Measurements from ENCODE around the gene ORM1. TPM values are rescaled to one million over a fixed set of nuclear protein-coding genes. Genes with fewer than 3 reads are reported as not detected.
A peak's percentile ranks its signal among the peaks of the same experiment; 100 is the strongest.

ORM1 gene
- total and polyA plus RNA-seq, 2 of the 8 experiments (the other 6 are each of a cell fraction or from before 2014, with no cell fraction given): 0.32 TPM; not detected in 1

DNA sequence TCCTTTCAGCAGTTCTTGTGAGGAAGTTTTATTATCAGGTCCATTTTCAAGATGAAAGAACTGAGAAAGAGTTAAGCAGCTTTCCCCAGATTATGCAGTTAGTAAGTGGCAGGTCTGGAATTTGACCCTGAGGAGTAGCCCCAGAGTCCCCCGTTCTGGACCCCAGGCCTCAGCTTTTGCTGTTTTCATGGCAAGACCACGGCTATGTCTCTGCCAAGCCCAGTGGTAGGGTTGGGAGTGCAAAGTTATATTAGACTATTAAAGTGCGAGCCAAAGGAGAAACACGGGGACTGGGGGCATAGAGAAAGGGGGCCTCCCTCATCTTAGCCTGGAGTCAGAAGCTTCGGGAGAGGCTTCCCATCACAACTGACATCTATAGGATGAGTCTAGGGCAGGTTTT, 19.3 kb upstream of the ORM1 start:
- Histone ChIP-seq H3K79me1 (ENCODE audit: low read depth, low read length) (no peaks in the 10 kb centered on the region), H3K4me2 (ENCODE audit: insufficient read depth in 1 of 2, low read depth in 2 of 2, low read length in 2 of 2) (no peak overlapping the region), H3K18ac (ENCODE audit: extremely low read depth, low read length) (no peak overlapping the region), H3K36me3 (ENCODE audit: control insufficient read depth in 2 of 4, insufficient read depth in 4 of 4, low read length in 3 of 4) (no peaks in the 10 kb centered on the region; a peak in 3 of 8 replicates), H4K8ac (ENCODE audit: extremely low read depth, insufficient read depth, low read length) (no peak overlapping the region), H2BK20ac (ENCODE audit: low read length) (no peak overlapping the region), H4K5ac (ENCODE audit: insufficient read length, low read depth, low read length) (no peak overlapping the region), H3K56ac (replicated peaks; ENCODE audit: insufficient read length, low read depth, low read length) (no peak overlapping the region), H2AK5ac (ENCODE audit: low read depth, low read length) (no peak overlapping the region), H4K20me1 (replicated peaks in 1 of 2; ENCODE audit: control insufficient read depth in 1 of 2, insufficient read depth in 2 of 2, low read length in 2 of 2) (peaks cover 0 to 1% of the 10 kb centered on the region in 2 experiments), H3K9ac (replicated peaks in 1 of 4; ENCODE audit: extremely low read depth in 1 of 4, low read depth in 3 of 4, low read length in 3 of 4) (no peak overlapping the region), H2BK12ac (ENCODE audit: low read depth, low read length) (no peak overlapping the region), H3K4me3 (ENCODE audit: extremely low read depth in 1 of 4, insufficient read depth in 2 of 4, low read depth in 3 of 4, low read length in 4 of 4) (no peak overlapping the region), H2BK15ac (ENCODE audit: low read length) (no peak overlapping the region), H2AFZ (ENCODE audit: low read length) (no peak overlapping the region), H3K79me2 (ENCODE audit: control insufficient read depth in 1 of 2, insufficient read depth in 2 of 2, low read length in 2 of 2) (no peaks in the 10 kb centered on the region), H3K14ac (ENCODE audit: insufficient read length) (no peak overlapping the region), H3K4me1 (replicated peaks in 1 of 4; ENCODE audit: control insufficient read depth in 3 of 4, insufficient read depth in 4 of 4, low read length in 3 of 4) (no peaks in the 10 kb centered on the region; a peak in 2 of 7 replicates), H3K4ac (replicated peaks; ENCODE audit: insufficient read length, low read depth, low read length) (no peak overlapping the region), H3K23me2 (ENCODE audit: low read depth, low read length) (no peaks in the 10 kb centered on the region), H3K27me3 (replicated peaks in 1 of 4; ENCODE audit: control insufficient read depth in 3 of 4, extremely low read depth in 1 of 4, insufficient read depth in 3 of 4, low read length in 3 of 4) (no peaks in the 10 kb centered on the region), H2BK5ac (ENCODE audit: low read depth, low read length) (no peak overlapping the region), H3K23ac (ENCODE audit: insufficient read length) (no peak overlapping the region), H2BK120ac (replicated peaks; ENCODE audit: low read depth, low read length) (no peak overlapping the region), H4K91ac (replicated peaks; ENCODE audit: insufficient read length, low read length) (no peak overlapping the region), H3K27ac (ENCODE audit: low read depth, low read length) (no peak overlapping the region), H3K9me3 (ENCODE audit: insufficient read depth in 2 of 2, low read depth in 1 of 2, low read length in 1 of 2) (no peaks in the 10 kb centered on the region)
- WGBS, 2 experiments (ENCODE audit: extremely low coverage in 1 of 2, insufficient coverage in 1 of 2, insufficient read length in 1 of 2, insufficient replicate concordance in 2 of 2, low coverage in 1 of 2, low lambda C conversion rate in 2 of 2, missing lambda C conversion rate in 1 of 2): 70% methylated on average over 5 of the region's 5 CpGs; no CpG with 5 or more reads in 1 of the 2 experiments
- DNase-seq (ENCODE audit: low read depth in 1 of 2, low spot score in 2 of 2) (peak in 1 of 2 experiments; percentile 29), FAIRE-seq (no peak)
- ChIA-PET CTCF (ENCODE audit: partially characterized antibody) (interaction anchor here (1.2 kb wide), 1 partner anchor 171 kb away, joined by 3 read pairs; no protein-coding TSS in a partner anchor), POLR2A (ENCODE audit: partially characterized antibody) (no interaction called here)
- no peak for TF ChIP-seq SP4 (IDR thresholded peaks at IDR 0.05; ENCODE audit: low read length)
- no peak for TF ChIP-seq EGR1 (IDR thresholded peaks at IDR 0.05; ENCODE audit: borderline replicate concordance, low read depth, low read length)

All from H1 (cell line).